GM20000 (cell line): ENCODE results near the gene DPCD.

Experiments
- DNase-seq: peaks from one replicate; pipeline ENCODE4 v3.0.0; 2012; ENCODE audit warnings: low spot score
- CTCF ChIP-seq: IDR thresholded peaks from 2 replicates; pipeline ENCODE4 v1.5.1; 2012; ENCODE audit warnings: mild to moderate bottlenecking, control low read depth; ENCODE audit errors: extremely low read depth, missing control alignments

Gene DPCD

GRCh38 chr10:101563497-101564040, 24.6 kb upstream of the DPCD start:
- no peak for DNase-seq

GRCh38 chr10:101564490-101564991, 23.6 kb upstream of the DPCD start:
- no peak for DNase-seq
- TF ChIP-seq CTCF, result no peak

More at GRCh38 chr10:101563497-101564040, 24.6 kb upstream of the DPCD start:
- no peak for TF ChIP-seq CTCF

GRCh38 chr10:101565370-101565900, 22.7 kb upstream of the DPCD start:
- DNase-seq, result no peak
- TF ChIP-seq CTCF, result no peak

GRCh38 chr10:101565936-101566332, 22.2 kb upstream of the DPCD start:
- no peak for DNase-seq
- TF ChIP-seq CTCF, result no peak

GRCh38 chr10:101566333-101567164, 21.6 kb upstream of the DPCD start:
- DNase-seq, result peak; percentile 73
- no peak for TF ChIP-seq CTCF

GRCh38 chr10:101567165-101568006, 20.7 kb upstream of the DPCD start:
- DNase-seq, result no peak
- TF ChIP-seq CTCF, result no peak
